ENCODE data around the gene ATP2B3. TPM values are rescaled to one million over a fixed set of nuclear protein-coding genes. Genes with fewer than 3 reads are reported as not detected.
A peak's percentile ranks its signal among the peaks of the same experiment; 100 is the strongest.

Gene ATP2B3
- total RNA-seq, 2 donors from 2014 or later: 0.85 TPM; not detected in 1

- H3K27ac ChIP-seq: no peak overlapping the region
- intact Hi-C loops (cut with DNase I): no loop called here
- no peaks in the 10 kb centered on the region for H3K36me3 ChIP-seq
- H3K4me3 ChIP-seq: no peak overlapping the region
- H3K4me1 ChIP-seq (replicated peaks): no peaks in the 10 kb centered on the region
- TF ChIP-seq CTCF (IDR thresholded peaks at IDR 0.05): no peak
- WGBS: 90% methylated on average over 2 of the region's 2 CpGs
- no peak for DNase-seq (ENCODE audit: low spot score)
- H3K27me3 ChIP-seq (replicated peaks; ENCODE audit: insufficient read depth): no peaks in the 10 kb centered on the region
- no peaks in the 10 kb centered on the region for H3K9me3 ChIP-seq
Measured at GRCh38 chrX:153578889-153579288, 61.4 kb downstream of the ATP2B3 start.

GRCh38 chrX:153580700-153581386 is 63.4 kb downstream of the ATP2B3 start:
- Histone ChIP-seq H3K36me3 (no peaks in the 10 kb centered on the region), H3K4me3 (no peak overlapping the region), H3K4me1 (replicated peaks) (no peaks in the 10 kb centered on the region), H3K27ac (no peak overlapping the region), H3K27me3 (replicated peaks; ENCODE audit: insufficient read depth) (no peaks in the 10 kb centered on the region), H3K9me3 (no peaks in the 10 kb centered on the region)
- intact Hi-C loops (cut with DNase I): no loop called here
- WGBS: 81% methylated on average over 14 of the region's 14 CpGs
- DNase-seq (ENCODE audit: low spot score): no peak
- TF ChIP-seq POLR2A (IDR thresholded peaks at IDR 0.05): no peak
- TF ChIP-seq POLR2AphosphoS5 (IDR thresholded peaks at IDR 0.05): no peak
- TF ChIP-seq CTCF (IDR thresholded peaks at IDR 0.05): no peak

GRCh38 chrX:153582896-153583295 is 65.5 kb downstream of the ATP2B3 start:
- H3K4me1 ChIP-seq (replicated peaks): no peaks in the 10 kb centered on the region
- DNase-seq (ENCODE audit: low spot score): peak; percentile 17
- no peaks in the 10 kb centered on the region for H3K9me3 ChIP-seq
- TF ChIP-seq POLR2A (IDR thresholded peaks at IDR 0.05) (no peak), CTCF (IDR thresholded peaks at IDR 0.05) (no peak), POLR2AphosphoS5 (IDR thresholded peaks at IDR 0.05) (no peak)
- 16% methylated on average over 13 of the region's 13 CpGs for WGBS
- H3K27ac ChIP-seq: no peak overlapping the region
- intact Hi-C loops (cut with DNase I): no loop called here
- no peaks in the 10 kb centered on the region for H3K27me3 ChIP-seq (replicated peaks; ENCODE audit: insufficient read depth)
- H3K36me3 ChIP-seq: no peaks in the 10 kb centered on the region
- H3K4me3 ChIP-seq: no peak overlapping the region

GRCh38 chrX:153583433-153583832 is 66.0 kb downstream of the ATP2B3 start:
- Histone ChIP-seq H3K36me3 (no peaks in the 10 kb centered on the region), H3K4me3 (no peak overlapping the region), H3K4me1 (replicated peaks) (no peaks in the 10 kb centered on the region), H3K9me3 (no peaks in the 10 kb centered on the region), H3K27ac (no peak overlapping the region), H3K27me3 (replicated peaks; ENCODE audit: insufficient read depth) (no peaks in the 10 kb centered on the region)
- 67% methylated on average over 2 of the region's 2 CpGs for WGBS
- no peak for DNase-seq (ENCODE audit: low spot score)
- TF ChIP-seq POLR2A (IDR thresholded peaks at IDR 0.05) (no peak), CTCF (IDR thresholded peaks at IDR 0.05) (no peak), POLR2AphosphoS5 (IDR thresholded peaks at IDR 0.05) (no peak)
- intact Hi-C loops (cut with DNase I): no loop called here

- Histone ChIP-seq H3K27ac (no peak overlapping the region), H3K27me3 (replicated peaks; ENCODE audit: insufficient read depth) (no peaks in the 10 kb centered on the region), H3K36me3 (no peaks in the 10 kb centered on the region), H3K4me3 (no peak overlapping the region), H3K9me3 (no peaks in the 10 kb centered on the region), H3K4me1 (replicated peaks) (no peaks in the 10 kb centered on the region)
- intact Hi-C loops (cut with DNase I): no loop called here
- 82% methylated on average over 4 of the region's 4 CpGs for WGBS
- no peak for DNase-seq (ENCODE audit: low spot score)
- TF ChIP-seq CTCF (IDR thresholded peaks at IDR 0.05) (no peak), POLR2AphosphoS5 (IDR thresholded peaks at IDR 0.05) (no peak), POLR2A (IDR thresholded peaks at IDR 0.05) (no peak)
Measured at GRCh38 chrX:153585827-153586226, 68.4 kb downstream of the ATP2B3 start.
